ENCODE results near the gene NOP53.

NOP53 gene

DNA sequence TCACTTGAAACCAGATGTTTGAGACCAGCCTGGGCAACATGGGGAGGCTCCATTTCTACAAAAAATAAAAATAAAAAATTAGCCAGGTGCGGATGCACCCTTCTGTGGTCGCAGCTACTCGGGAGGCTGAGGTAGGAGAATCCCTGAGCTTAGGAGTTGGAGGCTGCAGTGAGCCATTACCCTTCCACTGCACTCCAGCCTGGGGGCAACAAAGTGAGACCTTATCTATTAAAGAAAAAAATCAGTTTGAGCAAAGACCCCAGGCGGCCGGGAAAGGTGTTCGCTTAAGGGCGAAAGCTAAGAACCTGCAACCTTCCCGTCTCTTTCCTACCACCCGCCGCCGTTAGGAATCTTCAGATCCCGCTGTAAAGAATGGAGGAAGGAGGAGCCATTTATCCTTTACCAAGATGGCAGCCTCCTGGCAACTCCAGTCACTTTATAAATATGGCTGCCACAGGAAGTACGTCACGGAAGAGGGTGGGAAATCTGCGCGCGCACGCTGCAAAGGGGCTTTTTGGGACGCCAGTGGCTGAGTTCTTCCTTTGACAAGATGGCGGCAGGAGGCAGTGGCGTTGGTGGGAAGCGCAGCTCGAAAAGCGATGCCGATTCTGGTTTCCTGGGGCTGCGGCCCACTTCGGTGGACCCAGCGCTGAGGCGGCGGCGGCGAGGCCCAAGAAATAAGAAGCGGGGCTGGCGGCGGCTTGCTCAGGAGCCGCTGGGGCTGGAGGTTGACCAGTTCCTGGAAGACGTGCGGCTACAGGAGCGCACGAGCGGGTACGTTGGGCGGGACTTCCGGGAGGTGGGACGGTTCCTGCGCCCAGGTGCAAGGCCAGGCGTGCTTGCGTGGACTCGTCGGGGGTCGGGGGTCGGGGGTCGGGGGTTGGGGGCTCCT lies at the start of gene NOP53:
Gene NOP53 (plus strand): TSS at position 537 of the 892 bp plus-strand sequence. CDS start 14 bp downstream, at position 551.
- no peak for TF ChIP-seq CTCF (IDR thresholded peaks at IDR 0.05; ENCODE audit: low read depth, low read length)
- Histone ChIP-seq H3K27ac (peak within 1 kb of the TSS; percentile 97), H3K4me3 (ENCODE audit: low read depth, low read length) (peak within 1 kb of the TSS; percentile 82), H3K27me3 (ENCODE audit: insufficient read depth, low read depth, severe bottlenecking) (no peaks in the 10 kb centered on the region), H3K36me3 (peaks cover 36% of the 10 kb centered on the region), H3K9me3 (ENCODE audit: severe bottlenecking) (peaks cover 2% of the 10 kb centered on the region)
- peak; percentile 96 for DNase-seq

- Histone ChIP-seq H3K27me3 (ENCODE audit: insufficient read depth, low read depth, severe bottlenecking) (no peaks in the 10 kb centered on the region), H3K4me3 (ENCODE audit: low read depth, low read length) (no peak overlapping the region), H3K9me3 (ENCODE audit: severe bottlenecking) (no peaks in the 10 kb centered on the region), H3K36me3 (peaks cover 36% of the 10 kb centered on the region), H3K27ac (no peak overlapping the region)
- DNase-seq: no peak
- TF ChIP-seq CTCF (IDR thresholded peaks at IDR 0.05; ENCODE audit: low read depth, low read length): no peak
Measured at GRCh38 chr19:47696635-47697034, 48.7 kb upstream of the NOP53 start.

GRCh38 chr19:47697863-47698609 lies 47.3 kb upstream of the NOP53 start:
- H3K27ac ChIP-seq: no peak overlapping the region; the same call in 1 of the 2 replicates
- peak; percentile 98 for TF ChIP-seq CTCF (IDR thresholded peaks at IDR 0.05; ENCODE audit: low read depth, low read length)
- DNase-seq: peak; percentile 76
- H3K4me3 ChIP-seq (ENCODE audit: low read depth, low read length): no peak overlapping the region
- peaks cover 35% of the 10 kb centered on the region for H3K36me3 ChIP-seq
- no peaks in the 10 kb centered on the region for H3K27me3 ChIP-seq (ENCODE audit: insufficient read depth, low read depth, severe bottlenecking)
- H3K9me3 ChIP-seq (ENCODE audit: severe bottlenecking): no peaks in the 10 kb centered on the region

- no peak for DNase-seq
- no peak for TF ChIP-seq CTCF (IDR thresholded peaks at IDR 0.05; ENCODE audit: low read depth, low read length)
- no peaks in the 10 kb centered on the region for H3K9me3 ChIP-seq (ENCODE audit: severe bottlenecking)
- no peak overlapping the region for H3K4me3 ChIP-seq (ENCODE audit: low read depth, low read length)
- H3K27ac ChIP-seq: no peak overlapping the region
- no peaks in the 10 kb centered on the region for H3K27me3 ChIP-seq (ENCODE audit: insufficient read depth, low read depth, severe bottlenecking)
- H3K36me3 ChIP-seq: peaks cover 38% of the 10 kb centered on the region
Measured at GRCh38 chr19:47698631-47699359, 46.6 kb upstream of the NOP53 start.

GRCh38 chr19:47699360-47699917 lies 45.9 kb upstream of the NOP53 start:
- Histone ChIP-seq H3K9me3 (ENCODE audit: severe bottlenecking) (no peaks in the 10 kb centered on the region), H3K36me3 (peaks cover 38% of the 10 kb centered on the region), H3K27me3 (ENCODE audit: insufficient read depth, low read depth, severe bottlenecking) (no peaks in the 10 kb centered on the region), H3K27ac (no peak overlapping the region), H3K4me3 (ENCODE audit: low read depth, low read length) (no peak overlapping the region)
- DNase-seq: peak; percentile 79
- peak; percentile 97 for TF ChIP-seq CTCF (IDR thresholded peaks at IDR 0.05; ENCODE audit: low read depth, low read length)
